Endothelial cell of umbilical vein (primary cell): ENCODE data around the gene PHLPP1. TPM values are rescaled to one million over a fixed set of nuclear protein-coding genes. Genes with fewer than 3 reads are reported as not detected.

Source experiments
- BruUV-seq: library from RNA; stranded (reverse); fragments of 400-500 nt; replicated peaks from 2 replicates; lab custom pipeline; 2021; lab: Mats Ljungman, UMichigan
- CTCF ChIA-PET: fragments of 300-600, 350-600 bp; sonication (Branson Sonifier 250); formaldehyde crosslinking; loops from one replicate; lab custom pipeline; 2021; ENCODE audit warnings: antibody characterized with exemption, inconsistent platforms; lab: Charles Lee
- POLR2A ChIA-PET: fragments of 300-600, 350-600 bp; sonication (Branson Sonifier 250); formaldehyde crosslinking; loops from one replicate; lab custom pipeline; 2021; ENCODE audit warnings: antibody characterized with exemption, inconsistent platforms; lab: Charles Lee
- DNase-seq: peaks from one replicate; pipeline ENCODE4 v3.0.0-alpha.2; 2011; ENCODE audit warnings: low read depth, low spot score
- FAIRE-seq: peaks from 2 replicates; lab custom pipeline; 2011; peaks lifted over from hg19 to GRCh38; lab: Jason Lieb, UNC
- H2AFZ ChIP-seq: 2 replicates; pipeline ENCODE4 v1.6.0; 2012; ENCODE audit warnings: low read depth, low read length, control low read depth, inconsistent platforms
- H3K27ac ChIP-seq: 2 replicates; pipeline ENCODE4 v1.5.1; 2011; ENCODE audit warnings: low read depth, mild to moderate bottlenecking, control low read depth, low read length, moderate library complexity; ENCODE audit not compliant: insufficient read depth
- H3K27me3 ChIP-seq, 2 experiments: 2 replicates each; pipeline versions ENCODE4 v1.6.0 to v1.6.1; 2011; ENCODE audit warnings: low read length in 2 of 2, mixed read lengths in 1 of 2; ENCODE audit not compliant: control insufficient read depth in 2 of 2, insufficient read depth in 2 of 2
- H3K36me3 ChIP-seq, 2 experiments: 2 replicates in 1 of 2; 3 replicates in 1 of 2; pipeline ENCODE4 v1.5.1; 2011; ENCODE audit warnings: low read length in 2 of 2, mild to moderate bottlenecking in 1 of 2, moderate library complexity in 1 of 2; ENCODE audit not compliant: control insufficient read depth in 2 of 2, insufficient read depth in 2 of 2; ENCODE audit errors: extremely low read depth in 1 of 2
- H3K4me1 ChIP-seq: 3 replicates; pipeline ENCODE4 v1.5.1; 2011; ENCODE audit warnings: mild to moderate bottlenecking, low read length; ENCODE audit not compliant: control insufficient read depth, insufficient read depth; ENCODE audit errors: extremely low read depth
- H3K4me2 ChIP-seq: 2 replicates; pipeline ENCODE4 v1.6.1; 2011; ENCODE audit warnings: low read length, control low read depth, mixed read lengths; ENCODE audit not compliant: insufficient read depth
- H3K4me3 ChIP-seq, 3 experiments: fragments of 200-600 bp in 1 of 3; sonication (generic), shearing (Covaris generic) in 1 of 3; replicated peaks in 1 of 3; 2 replicates each; pipeline ENCODE4 v1.5.1; 2011 to 2016; ENCODE audit warnings: control low read depth in 3 of 3, low read length in 3 of 3, mild to moderate bottlenecking in 2 of 3, inconsistent platforms in 1 of 3, low read depth in 1 of 3, moderate library complexity in 1 of 3; ENCODE audit not compliant: insufficient read depth in 1 of 3
- H3K79me2 ChIP-seq: 2 replicates; pipeline ENCODE4 v1.6.0; 2012; ENCODE audit warnings: low read length, inconsistent platforms; ENCODE audit not compliant: control insufficient read depth, insufficient read depth
- H3K9ac ChIP-seq: replicated peaks from 2 replicates; pipeline ENCODE3; 2011; ENCODE audit warnings: low read length, control low read depth; ENCODE audit not compliant: insufficient read depth; ENCODE audit errors: extremely low read depth
- H3K9me1 ChIP-seq: replicated peaks from 3 replicates; pipeline ENCODE4 v1.6.0; 2011; ENCODE audit warnings: mild to moderate bottlenecking, low read length; ENCODE audit not compliant: control insufficient read depth, insufficient read depth; ENCODE audit errors: extremely low read depth
- H3K9me3 ChIP-seq: replicated peaks from 2 replicates; pipeline ENCODE4 v1.5.1; 2012; ENCODE audit warnings: low read length, inconsistent platforms; ENCODE audit not compliant: control insufficient read depth, insufficient read depth
- H4K20me1 ChIP-seq: replicated peaks from 2 replicates; pipeline ENCODE3; 2011; ENCODE audit warnings: mild to moderate bottlenecking, low read length; ENCODE audit not compliant: control insufficient read depth, insufficient read depth; ENCODE audit errors: extremely low read depth
- CTCF ChIP-seq, 2 donors: IDR thresholded peaks; 1 replicate in 1 of 2; 2 replicates in 1 of 2; pipeline ENCODE4 v1.5.1; 2011; ENCODE audit warnings: low read length in 2 of 2, mild to moderate bottlenecking in 2 of 2, moderate library complexity in 2 of 2, control low read depth in 1 of 2, inconsistent platforms in 1 of 2, low read depth in 1 of 2; ENCODE audit not compliant: insufficient read depth in 1 of 2; ENCODE audit errors: extremely low read depth in 1 of 2
- EZH2 ChIP-seq: IDR thresholded peaks from 2 replicates; pipeline ENCODE4 v1.6.1; 2012; ENCODE audit warnings: borderline replicate concordance, low read depth, mild to moderate bottlenecking, moderate library complexity, low read length, inconsistent platforms; ENCODE audit not compliant: severe bottlenecking
- FOS ChIP-seq: IDR thresholded peaks from 2 replicates; pipeline ENCODE4 v1.6.1; 2011; ENCODE audit warnings: mild to moderate bottlenecking, low read length, moderate library complexity, borderline replicate concordance; ENCODE audit not compliant: insufficient read depth
- GATA2 ChIP-seq: IDR thresholded peaks from 2 replicates; pipeline ENCODE4 v1.7.0; 2011; ENCODE audit warnings: low read depth, mild to moderate bottlenecking, moderate library complexity, mixed read lengths, low read length; ENCODE audit not compliant: insufficient read length, insufficient read depth
- JUN ChIP-seq: IDR thresholded peaks from 2 replicates; pipeline ENCODE4 v1.6.1; 2011; ENCODE audit warnings: borderline replicate concordance, low read depth; ENCODE audit not compliant: insufficient read length, insufficient read depth
- MAX ChIP-seq: IDR thresholded peaks from 2 replicates; pipeline ENCODE4 v1.6.1; 2011; ENCODE audit not compliant: insufficient read depth, insufficient read length
- MYC ChIP-seq: IDR thresholded peaks from one replicate; pipeline ENCODE4 v1.6.1; 2011; ENCODE audit warnings: mild to moderate bottlenecking, low read depth, low read length
- POLR2A ChIP-seq: IDR thresholded peaks from 2 replicates; pipeline ENCODE4 v1.6.1; 2012; ENCODE audit warnings: low read depth, mild to moderate bottlenecking, control low read depth, low read length
- POLR2AphosphoS5 ChIP-seq: IDR thresholded peaks from 2 replicates; pipeline ENCODE4 v1.6.1; 2012; ENCODE audit warnings: low read depth, mild to moderate bottlenecking, control low read depth, low read length, moderate library complexity; ENCODE audit not compliant: insufficient read depth
- dilution Hi-C: fragments of 300-500 bp; cut with MboI; formaldehyde crosslinking; loops from one replicate; pipeline ENCODE4 v1.15.0; 2019; ENCODE audit warnings: low sequenced_read_pairs; ENCODE audit not compliant: extremely low pct_ligation_motif_present
- intact Hi-C: fragments of 100-400 bp; cut with micrococcal nuclease; formaldehyde crosslinking; loops from one replicate; pipeline ENCODE4 v1.10.0; 2022
- polyA plus RNA-seq, 4 experiments: library from polyadenylated mRNA; depleted of rRNA in 3 of 4; stranded (reverse) in 3 of 4; unstranded in 1 of 4; fragments of >200 nt; gene quantifications; 2 replicates each; pipeline versions ENCODE4 v1.2.1 to v1.2.3, GENCODE V29; 2011 to 2012; ENCODE audit warnings: missing spikeins in 1 of 4
- total RNA-seq: library from RNA; stranded (reverse); gene quantifications from 2 replicates; pipeline ENCODE4 v1.2.3, GENCODE V29; 2021

Gene PHLPP1
- total and polyA plus RNA-seq, 2 donors (not counting 3 experiments of a cell fraction or from before 2014, with no cell fraction given), result 4.0 to 10.8 TPM

GRCh38 chr18:62672600-62672999 is 42.7 kb upstream of the PHLPP1 start:
- Histone ChIP-seq H4K20me1 (no peaks in the 10 kb centered on the region), H3K4me3 (no peak overlapping the region), H3K79me2 (no peaks in the 10 kb centered on the region), H3K9me3 (no peaks in the 10 kb centered on the region), H3K27me3 (peaks cover 3 to 5% of the 10 kb centered on the region in 2 experiments), H3K9me1 (no peaks in the 10 kb centered on the region), H3K4me2 (no peak overlapping the region), H3K36me3 (no peaks in the 10 kb centered on the region), H3K27ac (no peak overlapping the region), H2AFZ (no peak overlapping the region), H3K4me1 (no peaks in the 10 kb centered on the region), H3K9ac (no peak overlapping the region)
- ChIA-PET CTCF (interaction anchor here (0.8 kb wide), 1 partner anchor 9 kb away, joined by 3 read pairs; no protein-coding TSS in a partner anchor), POLR2A (interaction anchor here (0.7 kb wide), 1 partner anchor 634 kb away, joined by 3 read pairs; no protein-coding TSS in a partner anchor)
- no TSS peak for BruUV-seq
- FAIRE-seq (no peak), DNase-seq (no peak)
- dilution Hi-C loops, result no loop called here
- no peak for TF ChIP-seq MYC
- TF ChIP-seq GATA2, result no peak
- no peak for TF ChIP-seq POLR2AphosphoS5
- no peak for TF ChIP-seq FOS
- TF ChIP-seq EZH2, result no peak
- no peak for TF ChIP-seq JUN
- TF ChIP-seq CTCF (IDR thresholded peaks at IDR 0.05; ENCODE audit: extremely low read depth in 1 of 2, insufficient read depth in 1 of 2, low read depth in 1 of 2, low read length in 2 of 2), result no peak
- TF ChIP-seq POLR2A, result no peak
- TF ChIP-seq MAX, result no peak
- intact Hi-C loops, result no loop called here
